Measurements from ENCODE around the gene TRAK1.

TRAK1 gene

DNA sequence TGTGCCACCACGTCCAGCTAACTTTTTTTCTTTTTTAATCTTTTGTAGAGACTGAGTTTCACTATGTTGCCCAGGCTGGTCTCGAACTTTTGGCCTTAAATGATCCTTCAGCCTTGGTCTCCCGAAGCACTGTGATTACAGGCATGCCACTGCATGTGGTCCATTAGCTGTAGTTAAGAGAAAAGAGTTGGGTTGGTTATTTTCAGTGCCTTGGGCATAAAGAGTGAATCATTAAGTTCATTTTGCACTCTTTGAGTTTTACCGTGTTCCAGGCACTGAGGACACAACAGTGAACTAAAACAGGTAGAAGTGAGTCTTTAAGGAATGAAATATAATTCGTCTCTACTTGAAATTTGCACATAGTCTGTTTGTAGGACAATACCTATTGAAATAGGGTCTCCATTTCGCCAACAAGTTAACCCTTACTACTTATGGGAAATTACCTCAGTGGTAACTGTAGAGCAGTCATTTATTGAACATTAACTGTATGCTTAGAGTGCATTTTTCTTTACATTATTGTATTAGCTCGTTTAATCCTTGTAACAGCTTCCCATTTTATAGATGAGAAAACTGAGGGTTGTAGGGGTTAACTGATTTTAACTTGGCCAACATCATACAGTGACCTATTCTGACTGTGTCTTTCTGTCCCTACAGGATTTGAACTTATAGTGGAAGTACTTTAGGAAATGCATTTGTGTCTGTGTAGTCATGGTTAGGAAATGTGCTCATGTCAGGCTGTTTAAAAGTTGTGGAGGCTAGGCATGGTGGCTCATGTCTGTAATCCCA lies 22.7 kb upstream of the TRAK1 start:
- Histone ChIP-seq H3K27ac (ENCODE audit: low read length) (no peak overlapping the region; the same call in 1 of the 2 replicates), H3F3A (ENCODE audit: insufficient read depth, low read length) (peaks cover 21% of the 10 kb centered on the region), H3K79me2 (ENCODE audit: low read length) (peaks cover 76% of the 10 kb centered on the region), H3K4me2 (ENCODE audit: low read depth, low read length) (no peak overlapping the region), H3K36me3 (replicated peaks; ENCODE audit: insufficient read depth, low read length) (no peaks in the 10 kb centered on the region), H3K9ac (ENCODE audit: low read length) (no peak overlapping the region), H3K9me2 (replicated peaks; ENCODE audit: insufficient read depth, low read length) (no peaks in the 10 kb centered on the region), H3K4me1 (ENCODE audit: low read length) (peaks cover 49% of the 10 kb centered on the region), H3K9me3 (replicated peaks; ENCODE audit: insufficient read depth, low read length) (no peaks in the 10 kb centered on the region), H3K4me3 (ENCODE audit: low read length) (no peak overlapping the region), H2AFZ (ENCODE audit: low read length) (no peak overlapping the region), H4K20me1 (ENCODE audit: insufficient read depth, low read length) (no peaks in the 10 kb centered on the region), H3K27me3 (replicated peaks; ENCODE audit: insufficient read depth, low read length) (no peaks in the 10 kb centered on the region)
- TF ChIP-seq CTCF (IDR thresholded peaks at IDR 0.05; ENCODE audit: low read length) (no peak), EZH2phosphoT487 (IDR thresholded peaks at IDR 0.05; ENCODE audit: low read length) (no peak), EZH2 (optimal IDR thresholded peaks at IDR 0.05; ENCODE audit: low read depth, low read length) (no peak)
- no peak for DNase-seq

DNA sequence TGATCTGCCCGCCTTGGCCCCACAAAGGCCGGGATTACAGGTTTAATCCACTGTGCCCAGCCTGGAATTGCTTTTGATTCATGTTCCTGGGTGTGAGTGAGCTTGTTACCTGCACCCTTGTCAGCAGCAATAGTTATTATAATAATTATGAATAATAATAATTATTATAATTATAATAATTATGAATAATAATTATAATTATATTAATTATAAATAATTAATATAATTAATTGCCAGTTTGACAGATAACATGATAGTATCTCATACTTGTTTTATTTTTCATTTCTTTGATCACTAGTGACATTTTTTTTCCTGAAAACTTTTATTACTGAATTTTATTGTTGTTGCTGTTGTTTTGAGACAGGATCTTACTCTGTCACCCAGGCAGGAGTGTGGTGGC lies 21.1 kb upstream of the TRAK1 start:
- peaks cover 86% of the 10 kb centered on the region for H3K79me2 ChIP-seq (ENCODE audit: low read length)
- H3K4me2 ChIP-seq (ENCODE audit: low read depth, low read length) = no peak overlapping the region
- no peaks in the 10 kb centered on the region for H4K20me1 ChIP-seq (ENCODE audit: insufficient read depth, low read length)
- TF ChIP-seq EZH2phosphoT487 (IDR thresholded peaks at IDR 0.05; ENCODE audit: low read length) (no peak), EZH2 (optimal IDR thresholded peaks at IDR 0.05; ENCODE audit: low read depth, low read length) (no peak), CTCF (IDR thresholded peaks at IDR 0.05; ENCODE audit: low read length) (no peak)
- no peaks in the 10 kb centered on the region for H3K9me2 ChIP-seq (replicated peaks; ENCODE audit: insufficient read depth, low read length)
- no peak for DNase-seq
- H3K4me1 ChIP-seq (ENCODE audit: low read length) = peaks cover 49% of the 10 kb centered on the region
- H3K4me3 ChIP-seq (ENCODE audit: low read length) = no peak overlapping the region
- peaks cover 21% of the 10 kb centered on the region for H3F3A ChIP-seq (ENCODE audit: insufficient read depth, low read length)
- no peaks in the 10 kb centered on the region for H3K9me3 ChIP-seq (replicated peaks; ENCODE audit: insufficient read depth, low read length)
- H3K9ac ChIP-seq (ENCODE audit: low read length) = no peak overlapping the region
- H3K36me3 ChIP-seq (replicated peaks; ENCODE audit: insufficient read depth, low read length) = no peaks in the 10 kb centered on the region
- H2AFZ ChIP-seq (ENCODE audit: low read length) = no peak overlapping the region
- H3K27ac ChIP-seq (ENCODE audit: low read length) = no peak overlapping the region
- H3K27me3 ChIP-seq (replicated peaks; ENCODE audit: insufficient read depth, low read length) = no peaks in the 10 kb centered on the region

DNA sequence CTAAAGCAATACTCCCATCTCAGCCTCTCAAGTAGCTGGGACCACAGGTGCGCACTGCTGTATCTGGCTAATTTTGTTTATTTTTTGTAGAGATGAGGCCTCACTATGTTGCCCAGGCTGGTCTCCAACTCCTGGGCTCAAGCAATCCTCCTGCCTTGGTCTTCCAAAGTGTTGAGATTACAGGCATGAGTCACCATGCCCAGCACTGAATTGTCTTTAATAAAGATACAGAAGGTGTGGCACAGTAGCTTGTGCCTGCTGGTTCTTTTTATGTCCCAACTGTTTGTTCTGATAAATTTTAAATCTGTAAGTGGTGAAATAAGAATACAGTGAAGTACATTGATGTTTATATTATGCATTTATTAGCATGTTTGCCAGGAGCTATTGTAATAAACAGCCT lies 20.6 kb upstream of the TRAK1 start:
- Histone ChIP-seq H3K9me2 (replicated peaks; ENCODE audit: insufficient read depth, low read length) (no peaks in the 10 kb centered on the region), H4K20me1 (ENCODE audit: insufficient read depth, low read length) (no peaks in the 10 kb centered on the region), H3K9ac (ENCODE audit: low read length) (no peak overlapping the region), H3K27ac (ENCODE audit: low read length) (peak overlapping the region; percentile 18; the same call in 1 of the 2 replicates), H3K79me2 (ENCODE audit: low read length) (peaks cover 87% of the 10 kb centered on the region), H2AFZ (ENCODE audit: low read length) (no peak overlapping the region), H3K9me3 (replicated peaks; ENCODE audit: insufficient read depth, low read length) (no peaks in the 10 kb centered on the region), H3K4me3 (ENCODE audit: low read length) (no peak overlapping the region), H3K27me3 (replicated peaks; ENCODE audit: insufficient read depth, low read length) (no peaks in the 10 kb centered on the region), H3F3A (ENCODE audit: insufficient read depth, low read length) (peaks cover 21% of the 10 kb centered on the region), H3K36me3 (replicated peaks; ENCODE audit: insufficient read depth, low read length) (no peaks in the 10 kb centered on the region), H3K4me2 (ENCODE audit: low read depth, low read length) (no peak overlapping the region), H3K4me1 (ENCODE audit: low read length) (peaks cover 49% of the 10 kb centered on the region)
- TF ChIP-seq EZH2phosphoT487 (IDR thresholded peaks at IDR 0.05; ENCODE audit: low read length) = no peak
- TF ChIP-seq CTCF (IDR thresholded peaks at IDR 0.05; ENCODE audit: low read length) = no peak
- no peak for DNase-seq

Measured in MM.1S (cell line).